IMR-90 (cell line): ENCODE measurements around the gene MFN2.

Experiments used
- CTCF ChIP-seq: conservative IDR thresholded peaks from 2 replicates; pipeline ENCODE4 v1.5.1; 2012; ENCODE audit warnings: mild to moderate bottlenecking, low read depth, low read length, improper control_type of control experiment
- MAFK ChIP-seq: IDR thresholded peaks from 2 replicates; pipeline ENCODE4 v1.6.1; 2012; ENCODE audit warnings: low read depth, low read length, improper control_type of control experiment
- MAZ ChIP-seq: IDR thresholded peaks from 2 replicates; pipeline ENCODE4 v1.6.1; 2012; ENCODE audit warnings: low read depth, mild to moderate bottlenecking, low read length, improper control_type of control experiment, moderate library complexity, borderline replicate concordance
- POLR2A ChIP-seq: IDR thresholded peaks from 2 replicates; pipeline ENCODE4 v1.6.1; 2012; ENCODE audit warnings: mild to moderate bottlenecking, low read depth, low read length
- RAD21 ChIP-seq: IDR thresholded peaks from 2 replicates; pipeline ENCODE4 v1.6.1; 2012; ENCODE audit warnings: low read length, improper control_type of control experiment

- TF ChIP-seq CTCF (no peak), MAFK (no peak), MAZ (no peak), RAD21 (no peak), POLR2A (no peak)
Measured at GRCh38 chr1:11990303-11991032, 10.2 kb downstream of the MFN2 start.
